ENCODE data around the gene P3R3URF. TPM values are rescaled to one million over a fixed set of nuclear protein-coding genes. Genes with fewer than 3 reads are reported as not detected.
"Not testable (repeated sequence)": the region's sequence is repeated elsewhere in the genome, so short reads cannot be mapped to it uniquely, and the experiment has no call there.

P3R3URF gene
- total RNA-seq = not detected
- long read RNA-seq = 0 reads

DNA sequence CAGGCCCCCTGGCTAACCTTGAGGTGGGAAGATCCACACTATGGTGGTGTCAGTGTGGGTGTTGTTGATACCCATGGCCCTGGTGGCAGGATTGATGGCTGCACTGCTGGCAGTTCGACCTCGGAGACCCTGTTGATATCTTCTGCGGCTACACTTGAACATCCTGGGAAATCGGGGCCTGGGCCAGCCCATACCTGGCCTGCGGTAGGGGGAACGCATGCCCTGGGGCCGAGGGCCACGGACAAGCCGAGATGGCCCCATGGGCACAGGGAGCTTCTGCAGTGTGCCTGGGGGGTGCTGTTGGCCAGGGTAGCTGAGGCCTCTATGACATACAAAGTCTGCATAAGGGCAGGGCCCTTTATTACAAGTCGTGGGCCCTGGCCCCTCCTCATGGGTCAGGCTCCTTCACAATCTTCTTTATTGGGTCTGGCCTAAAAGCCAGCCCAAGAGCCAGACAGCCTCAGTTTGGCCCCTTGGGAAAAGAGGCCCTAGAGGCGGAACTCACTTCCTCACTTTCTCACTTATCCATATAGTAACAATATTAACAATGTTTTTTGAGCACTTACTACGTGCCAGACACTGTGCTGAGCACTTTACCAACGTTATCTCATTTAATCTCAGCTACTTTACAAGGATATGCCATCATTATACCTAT lies at the start of gene P3R3URF:
Gene P3R3URF (minus strand): TSS at position 278 of the 655 bp plus-strand sequence. CDS start 17 bp downstream, at position 261.
- no peak for DNase-seq (ENCODE audit: low spot score)

DNA sequence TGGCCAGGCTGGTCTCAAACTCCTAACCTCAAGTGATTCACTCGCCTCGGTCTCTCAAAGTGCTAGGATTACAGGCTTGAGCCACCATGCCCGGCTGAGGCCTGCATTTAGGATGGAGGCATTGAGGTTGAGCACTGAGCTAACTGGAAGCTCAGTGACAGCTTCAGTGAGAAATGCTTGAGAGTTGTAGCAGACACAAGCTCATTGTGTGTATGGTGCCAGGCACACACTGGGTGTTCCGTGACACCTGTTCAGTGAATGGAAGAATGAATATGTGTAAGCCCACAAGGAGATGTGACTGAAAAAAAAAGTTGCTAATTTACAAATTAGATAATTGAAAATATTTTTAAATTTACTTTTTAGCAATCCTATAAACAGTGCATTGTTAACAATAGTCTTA lies 48.7 kb upstream of the P3R3URF start:
- DNase-seq (ENCODE audit: low spot score) = no peak

DNA sequence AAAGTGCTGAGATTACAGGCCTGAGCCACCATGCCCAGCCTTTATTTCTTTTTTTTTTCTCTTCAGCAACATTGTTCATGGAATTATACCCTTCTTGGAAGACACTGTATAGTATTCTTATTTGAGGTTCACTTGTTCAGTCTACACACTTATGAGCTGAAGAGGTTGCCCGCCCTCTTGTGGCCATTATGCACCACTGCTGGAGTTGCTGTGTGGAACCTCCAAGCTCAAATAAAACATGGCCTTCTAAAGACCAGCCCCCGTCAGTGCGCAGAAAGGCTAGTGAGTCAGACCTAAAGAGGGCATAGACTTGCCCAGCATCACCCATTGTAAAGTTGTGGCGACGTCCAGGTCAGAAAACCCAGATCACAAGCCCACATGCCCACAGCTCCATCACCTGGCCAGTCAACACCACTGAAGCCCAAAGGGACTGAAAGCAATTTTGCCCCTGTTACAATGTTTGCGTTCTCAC lies 47.2 kb upstream of the P3R3URF start:
- DNase-seq (ENCODE audit: low spot score) = no peak

DNA sequence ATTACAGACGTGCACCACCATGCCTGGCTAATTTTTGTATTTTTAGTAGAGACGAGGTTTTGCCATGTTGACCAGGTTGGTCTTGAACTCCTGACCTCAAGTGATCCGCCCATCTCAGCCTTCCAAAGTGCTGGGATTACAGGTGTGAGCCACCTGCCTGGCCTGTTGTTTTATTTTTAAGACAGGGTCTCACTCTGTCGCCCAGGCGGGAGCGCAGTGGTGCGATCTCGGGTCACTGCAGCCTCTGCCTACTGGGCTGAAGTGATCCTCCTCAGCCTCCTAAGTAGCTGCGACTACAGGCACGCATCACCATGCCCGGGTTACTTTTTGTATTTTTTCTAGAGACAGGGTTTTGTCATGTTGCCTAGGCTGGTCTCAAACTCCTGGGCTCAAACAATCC lies 46.8 kb upstream of the P3R3URF start:
- DNase-seq (ENCODE audit: low spot score) = not testable (repeated sequence)

DNA sequence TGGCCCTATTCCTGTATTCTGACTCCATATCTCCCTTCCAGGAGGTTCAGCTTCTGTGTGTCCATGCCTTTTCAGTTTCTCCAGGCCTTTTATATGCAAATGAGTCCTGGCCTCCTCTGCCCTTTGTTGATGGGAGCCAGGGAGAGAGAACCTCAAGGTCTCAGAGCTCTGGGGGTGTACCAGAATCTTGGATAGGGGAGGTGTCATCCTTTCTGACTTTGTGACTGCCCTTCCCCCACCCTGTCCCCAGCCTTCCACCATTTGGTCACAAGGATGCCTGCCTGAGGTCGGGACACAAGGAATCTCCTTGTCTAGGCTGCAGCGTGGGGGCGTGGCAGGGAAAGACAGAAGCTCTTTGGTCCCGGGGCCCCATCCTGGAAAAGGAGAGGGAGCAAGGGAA lies 45.5 kb upstream of the P3R3URF start:
- DNase-seq (ENCODE audit: low spot score) = no peak

DNA sequence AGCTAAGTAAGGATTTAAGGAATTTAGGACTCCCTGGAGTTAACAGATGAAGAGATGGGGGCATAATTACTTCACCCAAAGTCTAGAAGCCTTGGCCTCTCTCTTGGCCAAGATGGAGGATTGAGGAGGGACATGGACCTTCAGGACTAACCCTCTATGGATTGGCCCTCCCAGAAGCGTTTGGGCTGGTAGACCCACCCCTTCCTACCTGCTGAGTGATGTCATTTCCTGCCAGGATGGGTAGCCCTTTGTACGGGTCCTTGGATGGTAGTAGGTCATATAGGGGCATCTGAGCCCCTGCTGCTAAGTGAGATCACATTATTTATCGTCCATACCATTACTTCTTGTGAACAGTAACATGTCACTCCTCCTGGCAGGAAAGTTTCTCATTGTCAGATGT lies 44.5 kb upstream of the P3R3URF start:
- no peak for DNase-seq (ENCODE audit: low spot score)

DNA sequence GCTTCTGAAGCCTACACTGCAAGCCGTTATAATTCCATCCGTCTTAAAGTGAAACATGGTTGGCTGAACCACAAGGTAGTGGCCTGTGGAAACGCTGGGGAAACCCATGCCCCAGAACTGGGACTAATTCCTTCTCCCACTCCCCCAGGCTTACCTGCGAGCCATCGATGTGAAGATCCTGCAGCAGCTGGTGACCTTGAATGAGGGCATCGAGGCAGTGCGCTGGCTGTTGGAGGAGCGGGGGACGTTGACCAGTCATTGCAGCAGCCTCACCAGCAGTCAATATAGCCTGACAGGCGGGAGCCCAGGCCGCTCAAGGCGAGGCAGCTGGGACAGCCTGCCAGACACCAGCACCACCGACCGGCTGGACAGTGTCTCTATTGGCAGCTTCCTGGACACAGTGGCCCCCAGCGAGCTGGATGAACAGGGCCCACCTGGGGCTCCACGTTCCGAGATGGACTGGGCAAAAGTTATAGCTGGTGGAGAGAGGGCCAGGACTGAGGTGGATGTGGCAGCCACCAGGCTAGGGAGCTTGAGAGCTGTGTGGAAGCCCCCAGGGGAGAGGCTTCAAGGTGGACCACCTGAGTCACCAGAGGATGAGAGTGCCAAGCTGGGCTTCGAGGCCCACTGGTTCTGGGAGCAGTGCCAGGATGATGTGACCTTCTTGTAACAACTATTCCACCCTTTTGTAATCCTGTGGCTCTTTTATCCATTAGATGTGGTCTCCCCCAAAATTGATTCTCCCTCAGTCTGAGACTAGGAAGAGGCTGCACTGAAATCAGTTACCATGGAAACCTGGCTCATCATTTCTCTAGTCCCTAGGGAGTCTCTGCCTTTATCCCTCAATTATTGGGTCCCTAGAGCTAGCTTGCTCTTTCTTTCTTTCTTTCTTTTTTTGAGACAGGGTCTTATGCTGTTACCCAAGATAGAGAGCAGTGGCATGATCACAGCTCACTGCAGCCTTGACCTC lies 43.5 kb upstream of the P3R3URF start:
- DNase-seq (ENCODE audit: low spot score) = no peak

DNA sequence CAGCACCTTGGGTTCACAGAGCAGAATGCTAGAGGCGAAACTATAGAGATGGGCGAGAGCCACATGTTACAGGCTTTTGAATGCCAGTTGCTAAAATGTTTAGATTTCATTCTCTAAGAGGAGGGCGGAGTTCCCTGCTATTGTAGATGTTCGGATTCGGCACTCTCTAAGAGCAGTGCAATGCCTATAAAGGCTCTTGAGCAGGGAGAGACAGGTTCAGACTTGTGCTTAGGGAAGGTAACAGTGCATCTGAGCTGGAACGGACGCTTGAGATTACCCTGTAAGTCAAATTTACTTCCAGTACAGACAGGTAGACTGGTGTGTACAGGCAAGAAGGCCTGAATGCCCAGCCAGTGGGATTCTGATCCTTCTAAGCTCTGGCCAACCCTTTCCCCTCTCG lies 42.2 kb upstream of the P3R3URF start:
- no peak for DNase-seq (ENCODE audit: low spot score)

DNA sequence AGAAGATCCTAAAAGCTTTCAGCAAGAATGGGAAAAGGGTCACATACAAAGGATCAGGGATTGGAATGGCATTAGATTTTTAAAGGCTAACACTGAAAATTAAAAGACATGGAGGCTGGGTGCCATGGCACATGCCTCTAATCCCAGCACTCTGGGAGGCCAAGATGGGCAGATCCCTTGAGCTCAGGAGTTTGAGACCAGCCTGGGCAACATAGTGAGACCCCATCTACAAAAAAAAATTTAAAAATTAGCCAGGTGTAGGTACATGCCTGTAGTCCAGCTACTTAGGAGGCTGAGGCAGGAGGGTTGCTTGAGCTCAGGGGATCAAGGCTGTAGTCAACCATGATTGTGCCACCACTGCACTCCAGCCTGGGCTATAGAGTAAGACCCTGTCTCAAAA lies 39.2 kb upstream of the P3R3URF start:
- no peak for DNase-seq (ENCODE audit: low spot score)

DNA sequence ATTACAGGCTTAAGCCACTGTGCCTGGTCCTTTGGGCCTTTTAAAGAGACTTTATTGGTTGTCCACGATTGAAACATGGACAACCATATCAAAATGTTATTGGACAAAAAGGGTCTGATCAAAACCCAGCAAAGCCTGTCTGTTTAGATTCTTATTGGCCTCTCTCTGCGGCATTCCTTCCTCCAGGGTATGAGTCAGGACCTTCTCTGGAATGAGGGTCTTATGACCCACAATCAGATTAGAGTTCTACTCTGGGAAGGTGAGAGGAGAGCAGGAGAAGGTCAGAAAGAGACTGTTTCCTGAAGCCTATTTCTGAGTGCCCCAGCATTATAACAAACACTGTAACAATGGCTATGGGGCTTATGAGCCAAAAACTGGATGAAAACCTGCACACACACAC lies 34.8 kb upstream of the P3R3URF start:
- DNase-seq (ENCODE audit: low spot score) = no peak

DNA sequence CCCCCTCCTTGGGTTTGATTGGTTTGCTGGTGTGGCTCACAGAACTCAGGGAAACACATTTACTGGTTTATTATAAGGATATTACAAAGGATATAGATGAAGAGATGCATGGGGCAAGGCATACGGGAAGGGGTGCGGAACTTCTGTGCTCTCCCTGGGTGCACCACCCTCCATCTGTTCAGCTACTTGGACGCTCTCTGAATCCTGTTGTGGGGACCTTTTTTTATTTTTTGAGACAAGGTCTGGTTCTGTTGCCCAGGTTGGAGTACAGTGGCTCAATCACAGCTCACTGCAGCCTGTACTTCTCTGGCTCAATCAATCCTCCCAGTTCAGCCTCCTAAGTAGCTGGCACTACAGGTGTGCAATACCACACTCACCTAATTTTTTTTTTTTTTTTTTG lies 34.3 kb upstream of the P3R3URF start:
- DNase-seq (ENCODE audit: low spot score) = no peak

DNA sequence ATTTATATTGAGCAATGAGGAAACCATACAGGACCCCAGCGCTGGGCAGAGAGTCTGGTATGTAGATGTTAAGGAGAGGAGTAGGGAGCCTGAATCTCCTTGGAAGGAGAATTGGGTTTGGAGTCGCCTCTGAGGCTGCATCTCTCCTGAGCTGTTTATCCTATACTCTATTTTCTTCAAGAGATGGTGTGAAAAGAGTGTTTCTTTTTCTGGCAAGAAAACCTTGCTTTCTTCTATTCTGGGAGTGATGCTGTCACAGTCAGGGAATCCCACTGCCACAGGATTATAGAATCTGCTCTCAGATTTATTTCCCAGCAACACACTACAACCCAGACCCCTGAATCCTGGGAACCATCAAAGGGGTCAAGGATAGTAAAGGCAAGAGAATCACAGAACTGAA lies 30.1 kb upstream of the P3R3URF start:
- no peak for DNase-seq (ENCODE audit: low spot score)

DNA sequence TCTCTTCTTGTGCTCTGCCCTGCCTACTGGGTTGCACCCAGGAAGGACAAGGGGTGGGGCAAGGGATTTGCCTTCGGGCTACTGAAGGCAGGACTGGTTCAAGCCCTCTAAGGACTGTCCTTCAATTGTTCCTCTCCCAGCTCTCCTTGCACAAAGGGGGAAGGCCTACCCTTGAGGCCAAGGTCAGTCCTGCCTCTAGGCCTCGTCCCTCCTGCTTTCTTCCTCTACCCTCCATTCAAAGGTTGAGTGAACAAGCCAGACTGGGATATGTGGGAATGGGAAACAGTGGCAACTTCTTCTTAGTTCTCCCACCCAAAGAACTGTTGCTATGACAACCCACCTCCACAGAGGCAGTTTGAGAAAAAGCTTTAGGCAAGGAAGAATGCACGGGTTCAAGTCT lies 29.5 kb upstream of the P3R3URF start:
- no peak for DNase-seq (ENCODE audit: low spot score)

DNA sequence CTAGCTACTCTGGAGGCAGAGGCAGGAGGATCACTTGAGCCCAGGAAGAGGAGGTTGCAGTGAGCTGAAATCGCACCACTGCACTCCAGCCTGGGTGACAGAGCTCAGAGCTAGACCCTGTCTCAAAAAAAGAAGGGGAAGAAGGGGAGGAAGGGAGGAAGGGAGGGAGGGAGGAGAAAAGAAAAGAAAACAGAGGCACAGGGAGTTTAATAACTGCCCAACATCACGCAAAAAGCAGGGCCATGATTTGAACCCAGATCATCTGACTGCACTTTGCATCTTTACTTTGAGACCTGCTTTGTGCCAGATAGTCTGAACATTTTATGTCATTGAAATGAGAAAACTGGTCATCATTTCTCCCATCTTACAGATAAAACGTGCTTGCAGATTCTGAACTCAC lies 28.9 kb upstream of the P3R3URF start:
- no peak for DNase-seq (ENCODE audit: low spot score)

DNA sequence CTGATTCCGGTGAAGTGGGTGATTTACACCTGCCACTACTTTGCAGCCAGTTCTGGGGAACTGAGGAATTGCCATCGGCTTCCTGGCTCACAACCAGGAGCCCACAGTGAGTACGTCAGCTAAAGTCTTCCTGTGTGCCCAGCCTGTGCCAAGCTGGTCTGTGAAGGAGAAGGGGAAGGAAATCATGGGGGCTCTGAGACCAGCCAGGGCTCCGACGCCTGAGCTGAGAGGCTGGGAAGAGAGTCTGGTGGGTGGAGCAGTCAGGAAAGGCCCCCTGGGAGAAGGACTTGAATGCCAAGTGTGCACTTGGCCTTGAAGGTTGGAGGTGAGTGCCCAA lies 28.1 kb upstream of the P3R3URF start:
- DNase-seq (ENCODE audit: low spot score) = no peak

DNA sequence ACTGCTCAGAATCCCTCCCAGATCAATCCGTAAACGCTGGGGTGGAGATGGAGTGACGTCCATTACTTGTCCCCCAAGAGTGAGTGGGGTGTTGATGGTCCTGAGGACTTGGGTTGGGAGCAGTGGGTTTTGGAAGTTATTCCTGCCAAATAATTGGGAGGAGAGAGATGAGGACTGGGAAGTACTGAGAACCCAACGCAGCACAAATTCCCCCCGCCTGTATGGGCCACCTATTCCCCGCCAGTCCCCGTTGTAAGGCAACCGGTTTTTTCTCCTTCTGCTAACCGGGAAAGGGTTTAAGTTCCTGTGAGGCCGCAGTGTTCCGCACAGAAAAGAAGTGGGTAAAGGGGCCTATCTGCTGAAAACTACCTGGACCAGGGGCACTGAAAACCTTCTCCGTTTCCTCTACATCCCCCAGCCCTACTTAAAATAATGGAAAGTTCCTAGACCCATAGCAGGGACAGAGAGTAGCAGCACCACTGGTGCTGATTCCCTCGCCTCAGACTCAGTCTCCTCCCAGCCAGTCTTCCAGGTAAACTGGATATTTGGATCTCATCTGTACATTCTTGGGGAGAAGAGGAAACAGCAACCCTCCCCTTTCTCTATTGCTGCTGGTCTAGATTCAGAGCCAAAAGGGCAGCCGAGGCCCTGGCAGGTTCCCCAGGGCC lies 27.6 kb upstream of the P3R3URF start:
- DNase-seq (ENCODE audit: low spot score) = no peak

DNA sequence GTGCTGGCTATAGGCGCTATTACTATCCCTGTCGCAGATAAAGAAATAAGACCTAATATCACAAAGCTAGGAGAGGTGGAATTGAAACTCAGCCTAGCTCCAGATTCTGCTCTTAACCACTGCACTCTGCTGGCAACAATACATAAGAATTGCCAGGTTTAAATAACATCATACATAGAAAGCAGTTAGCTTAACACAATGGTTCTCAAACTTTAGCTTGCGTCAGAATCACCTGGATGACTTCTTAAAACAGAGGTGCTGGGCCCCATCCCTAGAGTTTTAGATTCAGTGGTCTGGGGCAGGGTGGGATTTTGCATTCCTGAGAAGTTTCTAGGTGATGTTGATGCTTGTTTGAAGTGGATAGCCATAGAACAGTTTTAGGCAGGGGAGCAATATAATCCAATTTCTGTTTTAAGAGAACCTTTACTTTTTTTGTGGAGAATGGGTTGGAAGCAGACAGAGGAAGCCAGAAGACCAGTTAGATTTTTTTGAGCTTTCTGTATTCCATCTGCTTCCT lies 23.0 kb upstream of the P3R3URF start:
- no peak for DNase-seq (ENCODE audit: low spot score)

DNA sequence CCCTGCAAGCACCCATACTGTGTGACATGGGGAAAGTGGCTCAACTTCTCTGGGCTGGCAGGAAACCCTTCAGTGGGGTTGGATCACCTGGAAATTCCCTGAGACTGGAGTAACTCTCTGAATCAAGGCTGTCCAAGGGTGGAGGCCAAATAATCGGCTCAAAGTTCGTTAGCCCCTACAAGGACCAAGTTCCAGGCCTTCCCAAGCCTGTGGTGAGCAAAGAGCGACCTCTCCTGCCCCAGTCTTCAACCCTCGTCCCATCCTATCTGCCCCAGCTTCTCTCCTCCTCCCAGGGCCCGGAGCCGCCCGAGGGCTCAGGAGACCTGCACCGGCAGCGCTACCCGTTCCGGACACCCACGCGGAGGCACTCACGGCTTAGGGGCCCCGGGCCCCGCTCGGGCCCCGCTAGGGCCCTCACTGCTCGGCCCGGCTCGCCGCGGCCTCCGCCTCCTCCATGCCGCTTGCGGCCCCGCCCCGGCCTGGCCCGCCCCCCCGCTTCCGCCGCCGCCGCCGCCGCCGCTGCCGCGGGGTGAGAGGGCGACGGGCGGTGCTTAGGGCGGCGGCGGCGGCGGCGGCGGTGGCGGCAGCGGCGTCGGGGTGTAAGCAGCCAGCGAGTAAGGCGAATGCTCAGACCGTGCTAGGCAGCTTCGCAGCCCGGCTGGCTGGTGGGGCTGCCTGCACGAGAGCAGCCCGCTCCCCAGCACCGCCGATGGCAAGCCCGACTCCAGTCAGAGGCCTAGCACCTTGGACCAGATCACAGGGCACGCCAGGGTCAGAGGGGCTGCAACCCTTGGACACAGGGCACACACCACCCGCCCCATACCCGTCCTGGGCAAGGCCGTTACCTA lies 21.9 kb upstream of the P3R3URF start, which contains the start of gene POMGNT1:
Gene POMGNT1 (minus strand): TSS at position 471 of the 848 bp plus-strand sequence. CDS start 613 bp downstream, outside the sequence.
- DNase-seq (ENCODE audit: low spot score) = no peak

DNA sequence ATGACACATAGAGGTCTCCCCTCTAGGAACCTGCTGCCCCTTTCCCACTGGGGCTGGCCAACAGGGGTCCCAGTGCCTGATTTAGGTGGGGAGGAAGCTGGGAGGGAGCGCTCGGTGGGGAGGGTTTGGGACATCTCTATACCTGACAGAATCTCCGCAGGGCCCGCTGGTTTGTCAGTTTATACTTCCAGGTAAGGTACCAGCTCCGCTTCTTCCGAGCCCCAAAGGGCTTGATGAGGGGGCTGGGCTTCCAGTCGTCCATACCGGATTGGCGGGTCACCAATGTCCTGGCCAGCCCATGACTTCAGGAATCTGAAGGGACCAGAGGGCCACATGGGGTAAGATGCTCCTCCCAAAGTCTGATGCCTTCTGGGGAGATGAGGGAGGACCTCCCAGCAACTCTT lies 21.3 kb upstream of the P3R3URF start:
- DNase-seq (ENCODE audit: low spot score) = no peak

DNA sequence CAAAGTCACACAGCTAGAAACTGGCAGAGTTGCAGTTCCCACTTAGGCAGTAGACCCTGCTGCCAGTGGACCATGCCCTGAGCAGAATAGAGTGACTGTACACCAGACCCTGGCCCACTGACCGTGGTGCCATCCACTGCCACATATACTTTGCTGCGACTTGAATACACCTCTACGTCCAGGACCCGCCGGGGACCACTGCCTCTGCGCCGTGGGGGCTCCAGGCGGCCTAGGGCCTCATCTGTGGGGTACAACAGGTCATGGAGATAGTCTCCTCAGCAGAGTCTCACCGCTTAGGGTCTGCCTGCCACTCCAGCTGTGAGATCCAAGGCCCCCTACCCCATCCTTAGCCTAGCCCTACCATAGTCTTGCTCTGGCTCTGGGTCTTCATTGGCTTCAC lies 20.3 kb upstream of the P3R3URF start:
- no peak for DNase-seq (ENCODE audit: low spot score)
